HAP-1 (cell line): ENCODE results near the gene FBXO8.

Experiments
- DNase-seq, 2 experiments: peaks; one replicate each; pipeline ENCODE4 v3.0.0-alpha.2; 2016 to 2020; ENCODE audit warnings: low spot score in 2 of 2
- H3K27me3 ChIP-seq: fragments of 250-450 bp; sonication (Bioruptor Pico); 2 replicates; pipeline ENCODE4 v1.5.1; 2020; ENCODE audit warnings: low read depth, mild to moderate bottlenecking, moderate library complexity
- H3K36me3 ChIP-seq: fragments of 250-450 bp; sonication (Bioruptor Pico); replicated peaks from 2 replicates; pipeline ENCODE4 v1.5.1; 2020; ENCODE audit warnings: mild to moderate bottlenecking
- H3K4me1 ChIP-seq: fragments of 250-450 bp; sonication (Bioruptor Pico); 2 replicates; pipeline ENCODE4 v1.5.1; 2020; ENCODE audit warnings: mild to moderate bottlenecking
- H3K4me3 ChIP-seq: fragments of 250-450 bp; sonication (Bioruptor Pico); 2 replicates; pipeline ENCODE4 v1.5.1; 2020; ENCODE audit warnings: mild to moderate bottlenecking, moderate library complexity
- H3K9me3 ChIP-seq: fragments of 250-450 bp; sonication (Bioruptor Pico); 2 replicates; pipeline ENCODE4 v1.5.1; 2020; ENCODE audit warnings: mild to moderate bottlenecking, moderate library complexity
- in situ Hi-C: fragments of 300-500 bp; cut with MboI; formaldehyde crosslinking; loops from 3 replicates; pipeline ENCODE4 v1.14.3; 2020; ENCODE audit warnings: low sequenced_read_pairs, inconsistent platforms, mixed read lengths

Gene FBXO8

DNA sequence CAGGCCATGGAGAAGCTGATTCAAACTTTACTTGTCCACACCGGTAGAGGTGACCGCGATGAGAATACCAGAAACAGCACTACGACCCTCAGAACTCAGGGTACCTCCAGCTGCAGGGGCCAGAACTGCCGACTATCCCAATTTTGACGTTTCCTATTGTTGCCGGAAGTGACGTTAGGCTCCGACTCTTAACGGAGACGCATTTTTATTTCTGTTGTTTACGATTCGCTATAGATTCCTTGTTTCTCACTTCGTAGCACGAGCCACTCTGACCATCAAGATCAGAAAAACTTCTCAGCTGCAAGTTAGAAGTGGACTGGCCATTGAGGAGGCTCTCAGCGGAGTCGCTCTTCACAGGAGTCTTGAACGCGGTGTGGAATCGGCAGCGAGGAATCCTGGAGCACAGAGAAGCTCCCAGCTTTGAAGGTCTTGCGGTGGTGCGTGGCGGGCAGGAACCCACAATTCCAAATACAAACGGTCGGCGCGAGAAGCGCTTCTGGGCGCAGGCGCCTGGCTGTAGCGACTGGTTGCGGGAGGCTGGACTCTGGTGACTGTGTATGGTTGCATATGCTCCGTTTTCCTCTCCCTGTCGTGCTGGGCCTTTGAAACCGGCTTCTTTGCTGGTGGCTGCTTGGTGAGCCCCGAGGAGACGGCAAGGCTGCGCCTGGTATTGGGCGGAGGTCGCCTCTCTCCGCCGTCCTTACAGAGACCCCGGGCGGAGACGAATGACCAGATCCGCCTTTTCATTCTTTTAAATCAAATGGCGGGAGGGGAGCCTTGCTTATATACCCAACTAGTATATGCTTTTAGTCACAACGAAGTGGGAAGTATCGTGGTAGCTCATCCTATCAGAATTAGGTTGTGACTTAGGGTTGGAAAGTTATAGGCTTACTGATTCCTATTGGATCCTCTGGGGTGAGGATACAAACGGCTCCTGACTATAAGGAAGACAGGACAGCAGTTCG is at the start of gene FBXO8, which contains the start of gene CEP44:
FBXO8 (minus strand) TSS at position 161 of the 965 bp plus-strand sequence. CDS start 20,575 bp downstream, outside the sequence.
CEP44 (plus strand) TSS at position 405 of the 965 bp plus-strand sequence. CDS start 15,211 bp downstream, outside the sequence.
- H3K9me3 ChIP-seq, result no peaks in the 10 kb centered on the region
- in situ Hi-C loops, result no loop called here
- peak within 1 kb of the TSS; percentile 74 for H3K4me3 ChIP-seq
- DNase-seq, result peak; percentile 60 to 72
- H3K27me3 ChIP-seq, result no peaks in the 10 kb centered on the region
- H3K4me1 ChIP-seq, result peaks cover 8% of the 10 kb centered on the region
- no peaks in the 10 kb centered on the region; the same call in 1 of the 2 replicates for H3K36me3 ChIP-seq

DNA sequence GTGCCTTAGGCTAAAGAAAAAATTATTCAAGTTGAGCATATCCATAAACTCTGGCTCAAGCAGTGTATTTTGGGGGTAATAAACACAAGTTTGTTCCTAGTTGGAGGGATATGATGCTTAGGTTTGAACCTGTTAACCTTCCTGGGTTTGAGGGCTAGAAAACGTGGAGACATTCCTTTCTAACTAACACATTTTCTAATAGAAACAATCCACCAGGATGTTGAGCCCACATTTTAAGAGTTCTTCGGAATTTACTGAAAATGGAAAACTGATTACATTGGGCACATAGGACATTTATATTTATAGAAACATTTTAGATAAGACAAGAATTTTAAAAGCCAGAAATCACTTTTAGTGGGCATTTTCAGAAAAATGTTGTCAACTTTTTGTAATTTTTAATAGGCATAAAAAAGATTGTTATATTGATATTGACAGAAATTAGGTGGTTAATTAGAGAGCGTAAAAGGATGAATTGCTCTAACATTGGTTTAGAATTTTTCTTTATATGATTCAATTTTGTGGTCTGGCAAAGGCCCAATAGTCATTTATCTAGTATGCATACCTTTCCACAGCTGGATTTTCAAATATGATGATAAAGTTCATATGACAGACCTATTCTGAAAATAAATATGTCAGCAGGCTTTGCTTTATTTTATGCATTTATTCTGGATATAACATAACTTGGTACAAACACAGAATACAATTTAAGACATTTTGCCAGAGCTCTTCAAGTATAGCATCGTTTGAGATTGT is 49.5 kb upstream of the FBXO8 start:
- H3K4me1 ChIP-seq, result peaks cover 4% of the 10 kb centered on the region; the same call in 1 of the 2 replicates
- no peaks in the 10 kb centered on the region for H3K36me3 ChIP-seq
- H3K9me3 ChIP-seq, result no peaks in the 10 kb centered on the region
- no peak for DNase-seq
- H3K4me3 ChIP-seq, result no peak overlapping the region
- no peaks in the 10 kb centered on the region for H3K27me3 ChIP-seq
- in situ Hi-C loops, result no loop called here

- no peaks in the 10 kb centered on the region for H3K9me3 ChIP-seq
- no peaks in the 10 kb centered on the region for H3K36me3 ChIP-seq
- no peak for DNase-seq
- no peaks in the 10 kb centered on the region for H3K4me1 ChIP-seq
- H3K4me3 ChIP-seq, result no peak overlapping the region
- in situ Hi-C loops, result no loop called here
- H3K27me3 ChIP-seq, result no peaks in the 10 kb centered on the region
Measured at GRCh38 chr4:174324725-174325124, 41.3 kb upstream of the FBXO8 start.

- H3K27me3 ChIP-seq, result no peaks in the 10 kb centered on the region
- H3K36me3 ChIP-seq, result no peaks in the 10 kb centered on the region
- DNase-seq, result no peak
- no peak overlapping the region for H3K4me3 ChIP-seq
- H3K9me3 ChIP-seq, result no peaks in the 10 kb centered on the region
- H3K4me1 ChIP-seq, result no peaks in the 10 kb centered on the region
- in situ Hi-C loops, result no loop called here
Measured at GRCh38 chr4:174324236-174324635, 40.8 kb upstream of the FBXO8 start.

DNA sequence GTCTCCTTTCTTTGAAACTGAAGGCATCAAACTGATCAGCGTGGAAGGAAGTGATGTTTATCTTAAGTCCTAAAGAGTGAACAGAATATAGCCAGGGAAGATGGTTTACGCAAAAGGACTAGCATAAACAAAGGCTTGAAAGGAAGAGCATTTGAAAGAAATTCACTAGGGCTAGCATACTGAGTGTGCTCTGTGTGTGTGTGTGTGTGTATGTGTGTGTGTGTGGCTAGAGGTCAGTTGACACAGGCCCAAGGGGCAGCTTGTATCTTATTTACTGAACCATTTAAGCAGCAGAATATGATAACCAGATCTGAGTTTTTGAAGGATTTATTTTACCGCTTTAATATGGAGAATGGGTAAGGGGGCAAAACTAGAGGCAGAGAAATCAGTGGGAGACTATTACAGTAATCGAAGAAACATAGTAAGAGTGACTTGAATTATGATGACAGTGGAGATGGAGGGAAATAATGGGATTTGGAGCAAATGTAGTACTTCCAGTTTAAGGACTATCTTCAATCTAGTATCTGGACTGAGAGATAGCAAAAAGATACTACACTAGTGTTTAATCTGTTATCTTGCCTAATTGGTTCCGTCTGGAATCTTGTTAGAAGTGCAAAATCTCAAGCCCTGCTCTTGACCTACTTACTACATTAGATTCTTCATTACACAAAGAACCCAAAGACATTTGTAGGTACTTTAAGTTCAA is 37.2 kb upstream of the FBXO8 start:
- DNase-seq, result no peak
- in situ Hi-C loops, result no loop called here
- no peak overlapping the region for H3K4me3 ChIP-seq

GRCh38 chr4:174318829-174319764 is 35.6 kb upstream of the FBXO8 start:
- Histone ChIP-seq H3K4me1 (no peaks in the 10 kb centered on the region), H3K4me3 (no peak overlapping the region), H3K27me3 (no peaks in the 10 kb centered on the region), H3K36me3 (peaks cover 15% of the 10 kb centered on the region), H3K9me3 (no peaks in the 10 kb centered on the region)
- peak in 1 of 2 experiments; percentile 53 for DNase-seq
- in situ Hi-C loops, result no loop called here

More for the DNA sequence above, 37.2 kb upstream of the FBXO8 start:
- Histone ChIP-seq H3K36me3 (peaks cover 15% of the 10 kb centered on the region), H3K9me3 (no peaks in the 10 kb centered on the region), H3K4me1 (no peaks in the 10 kb centered on the region), H3K27me3 (no peaks in the 10 kb centered on the region)

DNA sequence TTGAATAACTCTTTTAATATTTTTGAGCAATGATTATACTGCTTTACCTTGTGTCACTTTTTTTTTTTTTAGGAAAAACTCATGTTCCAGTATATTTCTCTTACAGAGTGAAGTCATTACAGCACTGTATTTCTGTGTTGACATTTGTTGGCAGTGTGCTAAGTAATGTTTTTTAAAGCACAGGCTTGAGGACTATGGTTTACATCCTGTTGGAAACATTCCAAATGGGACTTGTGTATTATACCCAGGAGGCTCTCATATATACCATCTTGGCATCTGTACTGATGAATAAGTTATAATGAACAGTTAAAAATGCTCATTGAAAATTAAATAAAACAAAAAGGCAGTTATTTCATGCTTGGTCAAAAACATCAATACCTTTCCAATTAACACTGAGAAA is 34.1 kb upstream of the FBXO8 start:
- no peak for DNase-seq
- H3K9me3 ChIP-seq, result no peaks in the 10 kb centered on the region
- no peak overlapping the region for H3K4me3 ChIP-seq
- in situ Hi-C loops, result no loop called here
- no peaks in the 10 kb centered on the region for H3K4me1 ChIP-seq
- peaks cover 15% of the 10 kb centered on the region for H3K36me3 ChIP-seq
- H3K27me3 ChIP-seq, result no peaks in the 10 kb centered on the region

DNA sequence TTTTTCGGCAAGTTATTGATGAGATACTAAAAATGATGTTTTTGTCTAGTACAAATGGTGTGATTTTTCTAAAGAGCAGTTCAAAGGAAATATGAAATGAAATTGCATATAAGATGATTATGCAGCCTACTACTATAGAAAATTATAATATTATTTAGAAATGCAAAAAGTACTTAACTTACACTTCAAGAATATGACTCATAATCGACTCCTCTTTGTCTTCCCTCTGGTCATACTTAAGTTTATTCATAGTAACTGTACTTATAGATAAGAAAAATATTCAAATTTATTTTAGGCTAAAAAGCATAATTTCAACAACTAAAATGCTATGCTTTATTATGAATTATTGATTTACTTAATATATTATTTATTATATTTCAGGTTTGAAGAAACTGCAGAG is 33.5 kb upstream of the FBXO8 start:
- H3K4me1 ChIP-seq, result no peaks in the 10 kb centered on the region
- in situ Hi-C loops, result no loop called here
- no peak overlapping the region for H3K4me3 ChIP-seq
- no peak for DNase-seq
- no peaks in the 10 kb centered on the region for H3K9me3 ChIP-seq
- no peaks in the 10 kb centered on the region for H3K27me3 ChIP-seq
- H3K36me3 ChIP-seq, result peaks cover 15% of the 10 kb centered on the region

DNA sequence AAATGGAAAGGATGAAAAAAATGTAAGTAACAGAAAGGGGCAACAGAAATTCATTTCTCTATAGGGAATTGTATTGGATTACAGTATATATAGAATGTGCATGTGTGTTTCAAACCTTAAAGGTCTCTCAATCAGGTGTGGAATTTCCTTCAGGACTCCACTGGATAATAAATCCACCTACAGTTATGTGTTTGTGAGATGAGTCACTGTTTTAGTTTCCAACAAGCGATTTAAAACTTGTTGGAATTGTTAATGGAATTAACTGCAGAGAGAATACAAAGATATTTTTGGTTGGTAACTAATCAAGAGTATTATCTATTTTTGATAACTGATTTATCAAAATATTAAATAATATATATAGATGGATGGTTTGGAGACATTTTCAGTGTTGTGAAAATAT is 33.1 kb upstream of the FBXO8 start:
- in situ Hi-C loops, result no loop called here
- Histone ChIP-seq H3K9me3 (no peaks in the 10 kb centered on the region), H3K36me3 (peaks cover 18% of the 10 kb centered on the region), H3K4me1 (no peaks in the 10 kb centered on the region), H3K27me3 (no peaks in the 10 kb centered on the region), H3K4me3 (no peak overlapping the region)
- no peak for DNase-seq

DNA sequence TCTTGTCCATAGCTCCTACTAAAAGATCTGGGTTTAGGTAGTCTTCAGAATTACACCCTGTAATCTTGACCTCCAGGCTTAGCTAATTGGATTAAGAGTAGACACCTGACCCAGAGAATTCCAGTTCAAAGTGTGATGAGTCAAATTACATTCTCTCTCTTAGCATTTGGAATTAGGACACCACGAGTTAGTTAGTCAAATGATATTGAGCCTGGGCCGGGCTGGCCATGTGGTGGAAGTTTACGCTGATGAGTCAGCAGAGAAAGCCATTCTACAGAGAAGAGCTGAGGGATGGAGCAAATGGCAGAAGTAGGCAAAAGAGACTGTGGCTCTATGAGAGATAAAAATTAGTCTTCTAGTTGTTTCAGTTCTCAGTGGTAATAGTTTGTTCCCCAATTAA is 31.3 kb upstream of the FBXO8 start:
- H3K9me3 ChIP-seq, result no peaks in the 10 kb centered on the region
- in situ Hi-C loops, result no loop called here
- no peak overlapping the region for H3K4me3 ChIP-seq
- H3K36me3 ChIP-seq, result peaks cover 26% of the 10 kb centered on the region
- no peaks in the 10 kb centered on the region for H3K27me3 ChIP-seq
- H3K4me1 ChIP-seq, result no peaks in the 10 kb centered on the region
- DNase-seq, result no peak

DNA sequence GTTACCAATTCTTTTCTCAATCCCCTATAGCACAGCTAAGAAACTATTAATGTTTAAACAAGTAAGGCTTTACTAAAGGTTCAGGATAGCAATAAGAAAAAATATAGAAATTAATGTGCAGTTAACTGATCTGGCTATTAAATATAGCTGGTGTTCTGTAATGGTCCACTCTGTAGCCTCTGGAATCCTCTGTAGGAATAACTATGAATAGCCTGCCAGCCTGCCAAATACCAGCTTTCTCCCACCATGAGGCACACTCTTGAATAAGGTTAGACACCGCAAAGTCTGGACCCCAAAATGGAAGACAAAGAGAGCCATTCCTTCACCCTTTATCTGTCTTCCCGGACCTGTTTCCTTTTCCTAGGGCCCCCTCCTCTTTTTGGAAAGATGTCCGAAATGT is 30.8 kb upstream of the FBXO8 start:
- no peak for DNase-seq
- no peaks in the 10 kb centered on the region for H3K9me3 ChIP-seq
- no peaks in the 10 kb centered on the region for H3K27me3 ChIP-seq
- no peak overlapping the region for H3K4me3 ChIP-seq
- in situ Hi-C loops, result no loop called here
- H3K36me3 ChIP-seq, result peaks cover 31% of the 10 kb centered on the region
- H3K4me1 ChIP-seq, result no peaks in the 10 kb centered on the region

GRCh38 chr4:174312993-174313392 is 29.5 kb upstream of the FBXO8 start:
- H3K4me3 ChIP-seq, result no peak overlapping the region
- H3K9me3 ChIP-seq, result no peaks in the 10 kb centered on the region
- no peak for DNase-seq
- H3K4me1 ChIP-seq, result no peaks in the 10 kb centered on the region
- in situ Hi-C loops, result no loop called here
- peaks cover 31% of the 10 kb centered on the region for H3K36me3 ChIP-seq
- no peaks in the 10 kb centered on the region for H3K27me3 ChIP-seq

- no peak for DNase-seq
- Histone ChIP-seq H3K4me1 (no peaks in the 10 kb centered on the region), H3K27me3 (no peaks in the 10 kb centered on the region), H3K4me3 (no peak overlapping the region), H3K9me3 (no peaks in the 10 kb centered on the region), H3K36me3 (peaks cover 25% of the 10 kb centered on the region)
- in situ Hi-C loops, result no loop called here
Measured at GRCh38 chr4:174307694-174308093, 24.2 kb upstream of the FBXO8 start.
